B cell (primary cell): Measurements from ENCODE around the gene AGAP1.

ENCODE experiments used
- EZH2 ChIP-seq: IDR thresholded peaks from 2 replicates; pipeline ENCODE4 v1.6.1; 2012; ENCODE audit warnings: borderline replicate concordance, low read depth, mild to moderate bottlenecking, moderate library complexity, low read length; ENCODE audit not compliant: insufficient read depth, poor library complexity, severe bottlenecking
- TF ChIP-seq, protein P1 (sequence below): fragments of 200-600 bp; IDR thresholded peaks from one replicate; pipeline ENCODE4 v1.8.0; 2022; ENCODE audit warnings: antibody characterized with exemption, mild to moderate bottlenecking

DNA sequence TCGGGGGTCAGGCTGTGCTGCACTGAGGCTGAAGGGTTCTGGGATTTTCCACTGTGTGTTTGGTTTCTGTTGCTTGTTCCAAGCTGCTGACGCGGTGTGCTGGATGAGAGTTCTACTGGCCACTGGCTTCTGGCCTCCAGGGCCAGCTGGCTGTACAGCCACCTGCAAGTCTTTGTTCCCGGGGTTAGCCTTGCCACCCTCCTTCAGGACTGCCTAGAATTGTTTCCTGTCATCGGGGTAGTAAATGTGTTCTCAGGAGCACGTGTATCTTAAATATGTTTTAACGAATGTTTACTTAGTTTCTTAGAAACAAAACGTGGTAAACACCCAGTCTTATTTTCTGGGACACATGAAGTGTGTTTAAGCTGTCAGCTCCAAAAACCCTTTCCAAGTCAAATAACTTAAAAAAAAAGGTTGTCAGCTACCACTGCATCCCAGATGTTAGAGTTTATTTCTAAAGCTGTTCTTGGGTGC lies 231.2 kb downstream of the AGAP1 start:
- TF ChIP-seq, protein P1, sequence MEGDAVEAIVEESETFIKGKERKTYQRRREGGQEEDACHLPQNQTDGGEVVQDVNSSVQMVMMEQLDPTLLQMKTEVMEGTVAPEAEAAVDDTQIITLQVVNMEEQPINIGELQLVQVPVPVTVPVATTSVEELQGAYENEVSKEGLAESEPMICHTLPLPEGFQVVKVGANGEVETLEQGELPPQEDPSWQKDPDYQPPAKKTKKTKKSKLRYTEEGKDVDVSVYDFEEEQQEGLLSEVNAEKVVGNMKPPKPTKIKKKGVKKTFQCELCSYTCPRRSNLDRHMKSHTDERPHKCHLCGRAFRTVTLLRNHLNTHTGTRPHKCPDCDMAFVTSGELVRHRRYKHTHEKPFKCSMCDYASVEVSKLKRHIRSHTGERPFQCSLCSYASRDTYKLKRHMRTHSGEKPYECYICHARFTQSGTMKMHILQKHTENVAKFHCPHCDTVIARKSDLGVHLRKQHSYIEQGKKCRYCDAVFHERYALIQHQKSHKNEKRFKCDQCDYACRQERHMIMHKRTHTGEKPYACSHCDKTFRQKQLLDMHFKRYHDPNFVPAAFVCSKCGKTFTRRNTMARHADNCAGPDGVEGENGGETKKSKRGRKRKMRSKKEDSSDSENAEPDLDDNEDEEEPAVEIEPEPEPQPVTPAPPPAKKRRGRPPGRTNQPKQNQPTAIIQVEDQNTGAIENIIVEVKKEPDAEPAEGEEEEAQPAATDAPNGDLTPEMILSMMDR, result no peak
- TF ChIP-seq EZH2, result no peak
